ENCODE data around the gene MAST2. TPM values are rescaled to one million over a fixed set of nuclear protein-coding genes. Genes with fewer than 3 reads are reported as not detected.

MAST2 gene
- 10 to 100 TPM; 68.4 to 85.3 (median 72.3) TPM for total RNA-seq
- 46.1 TPM for polyA plus RNA-seq
- long read RNA-seq, donor 1, partial matches to known transcripts: 79 of 96 reads
- long read RNA-seq, donor 1, other reads (novel, unspliced or antisense): 17 of 96 reads
- long read RNA-seq, donor 2, partial matches to known transcripts: 40 of 45 reads
- long read RNA-seq, donor 2, other reads (novel, unspliced or antisense): 5 of 45 reads
- long read RNA-seq, donor 3, partial matches to known transcripts: 86 of 100 reads
- long read RNA-seq, donor 3, other reads (novel, unspliced or antisense): 14 of 100 reads
- long read RNA-seq, donor 4, partial matches to known transcripts: 34 of 42 reads
- long read RNA-seq, donor 4, other reads (novel, unspliced or antisense): 8 of 42 reads

- WGBS: under 1% methylated on average over 56 of the region's 58 CpGs
- intact Hi-C loops (cut with DNase I): no loop called here
- H3K4me3 ChIP-seq (ENCODE audit: low read length): peak within 1 kb of the TSS; percentile 91
- DNase-seq (peak; percentile 93 to 97 (median 96)), ATAC-seq (peak; percentile 98 to 99)
- H3K4me1 ChIP-seq (ENCODE audit: control insufficient read depth, insufficient read depth, low read length): peaks cover 4% of the 10 kb centered on the region
- H3K27me3 ChIP-seq (ENCODE audit: control insufficient read depth, insufficient read depth): no peaks in the 10 kb centered on the region
- no peaks in the 10 kb centered on the region for H3K9me3 ChIP-seq (ENCODE audit: control insufficient read depth, low read length)
- peak within 1 kb of the TSS; percentile 73 for H3K27ac ChIP-seq (ENCODE audit: low read length)
Measured at GRCh38 chr1:45803299-45803780, at the start of gene MAST2. TSS of gene MAST2 (plus strand) at chr1:45803612. CDS start at chr1:45803896, 284 bp downstream.

GRCh38 chr1:45755697-45756096 lies 47.7 kb upstream of the MAST2 start:
- Histone ChIP-seq H3K27ac (ENCODE audit: low read length) (no peak overlapping the region), H3K27me3 (ENCODE audit: control insufficient read depth, insufficient read depth) (no peaks in the 10 kb centered on the region), H3K9me3 (ENCODE audit: control insufficient read depth, low read length) (no peaks in the 10 kb centered on the region), H3K4me3 (ENCODE audit: low read length) (no peak overlapping the region), H3K4me1 (ENCODE audit: control insufficient read depth, insufficient read depth, low read length) (no peaks in the 10 kb centered on the region)
- WGBS: 75% methylated on average over 5 of the region's 5 CpGs
- ATAC-seq: no peak
- intact Hi-C loops (cut with DNase I): no loop called here
- no peak for DNase-seq

DNA sequence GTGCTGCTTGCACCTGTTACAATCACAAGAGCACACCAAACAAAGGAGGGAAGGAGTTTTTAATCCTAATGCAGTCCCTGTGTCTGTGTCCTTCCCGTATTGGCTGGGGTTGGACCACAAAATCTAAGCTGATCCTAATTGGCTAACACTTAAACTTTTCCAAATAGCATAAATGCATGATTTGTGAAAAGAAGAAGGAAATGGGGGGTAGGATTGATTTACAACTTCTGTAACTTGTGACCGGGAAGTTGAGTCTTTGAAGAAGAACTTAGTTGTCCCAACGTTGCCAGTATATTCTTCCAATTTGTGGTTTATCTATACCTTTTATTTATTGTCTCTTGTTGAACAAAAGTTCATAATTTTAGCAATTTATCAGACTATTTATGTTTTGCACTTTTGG lies 41.1 kb upstream of the MAST2 start:
- Histone ChIP-seq H3K27ac (ENCODE audit: low read length) (no peak overlapping the region), H3K9me3 (ENCODE audit: control insufficient read depth, low read length) (no peaks in the 10 kb centered on the region), H3K4me1 (ENCODE audit: control insufficient read depth, insufficient read depth, low read length) (no peaks in the 10 kb centered on the region), H3K27me3 (ENCODE audit: control insufficient read depth, insufficient read depth) (no peaks in the 10 kb centered on the region), H3K4me3 (ENCODE audit: low read length) (no peak overlapping the region)
- no peak for DNase-seq
- WGBS: 65% methylated on average over 3 of the region's 3 CpGs
- intact Hi-C loops (cut with DNase I): no loop called here
- ATAC-seq: no peak

- intact Hi-C loops (cut with DNase I): no loop called here
- no peaks in the 10 kb centered on the region for H3K4me1 ChIP-seq (ENCODE audit: control insufficient read depth, insufficient read depth, low read length)
- no peak for ATAC-seq
- no peak overlapping the region for H3K27ac ChIP-seq (ENCODE audit: low read length)
- no peaks in the 10 kb centered on the region for H3K9me3 ChIP-seq (ENCODE audit: control insufficient read depth, low read length)
- 84% methylated on average over 13 of the region's 13 CpGs for WGBS
- DNase-seq: no peak
- H3K27me3 ChIP-seq (ENCODE audit: control insufficient read depth, insufficient read depth): no peaks in the 10 kb centered on the region
- H3K4me3 ChIP-seq (ENCODE audit: low read length): no peak overlapping the region
Measured at GRCh38 chr1:45765999-45766792, 37.2 kb upstream of the MAST2 start.

GRCh38 chr1:45767035-45767434 lies 36.4 kb upstream of the MAST2 start:
- no peak for DNase-seq
- Histone ChIP-seq H3K9me3 (ENCODE audit: control insufficient read depth, low read length) (no peaks in the 10 kb centered on the region), H3K4me1 (ENCODE audit: control insufficient read depth, insufficient read depth, low read length) (no peaks in the 10 kb centered on the region), H3K27ac (ENCODE audit: low read length) (no peak overlapping the region), H3K27me3 (ENCODE audit: control insufficient read depth, insufficient read depth) (no peaks in the 10 kb centered on the region), H3K4me3 (ENCODE audit: low read length) (no peak overlapping the region)
- intact Hi-C loops (cut with DNase I): no loop called here
- no peak for ATAC-seq
- 57% methylated on average over 6 of the region's 6 CpGs for WGBS

DNA sequence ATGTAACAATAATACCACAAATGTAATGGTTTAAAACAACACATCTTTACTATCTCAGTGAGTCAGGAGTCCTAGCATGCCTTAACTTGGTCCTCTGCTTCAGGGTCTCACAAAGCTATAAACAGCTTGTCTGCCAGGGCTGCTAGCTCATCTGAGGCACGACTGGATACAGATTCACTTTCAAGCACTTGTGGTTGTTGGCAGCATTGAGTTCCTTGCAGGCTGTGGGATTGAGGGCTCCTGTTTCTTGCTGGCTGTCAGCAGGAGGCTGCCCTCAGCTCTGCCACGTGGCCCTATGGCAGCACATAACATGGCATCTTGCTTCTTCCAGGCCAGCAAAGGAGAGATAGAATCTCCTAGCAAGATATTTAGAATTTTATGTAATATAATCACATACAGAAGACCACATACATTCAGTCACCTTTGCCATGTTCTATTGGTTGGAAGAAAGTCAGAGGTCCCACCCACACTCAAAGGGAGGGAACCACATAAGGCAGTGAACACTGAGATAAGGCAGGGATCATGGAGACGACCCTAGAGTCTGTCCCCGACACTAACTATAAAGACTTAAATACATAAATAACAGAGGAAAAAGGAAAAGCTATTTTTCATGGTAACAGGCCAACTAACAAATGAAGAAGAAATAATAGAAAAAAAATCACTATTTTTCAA lies 34.0 kb upstream of the MAST2 start:
- Histone ChIP-seq H3K4me3 (ENCODE audit: low read length) (no peak overlapping the region), H3K4me1 (ENCODE audit: control insufficient read depth, insufficient read depth, low read length) (no peaks in the 10 kb centered on the region), H3K9me3 (ENCODE audit: control insufficient read depth, low read length) (no peaks in the 10 kb centered on the region), H3K27me3 (ENCODE audit: control insufficient read depth, insufficient read depth) (no peaks in the 10 kb centered on the region), H3K27ac (ENCODE audit: low read length) (no peak overlapping the region)
- ATAC-seq (no peak), DNase-seq (no peak)
- intact Hi-C loops (cut with DNase I): no loop called here
- 42% methylated on average over 4 of the region's 4 CpGs for WGBS

DNA sequence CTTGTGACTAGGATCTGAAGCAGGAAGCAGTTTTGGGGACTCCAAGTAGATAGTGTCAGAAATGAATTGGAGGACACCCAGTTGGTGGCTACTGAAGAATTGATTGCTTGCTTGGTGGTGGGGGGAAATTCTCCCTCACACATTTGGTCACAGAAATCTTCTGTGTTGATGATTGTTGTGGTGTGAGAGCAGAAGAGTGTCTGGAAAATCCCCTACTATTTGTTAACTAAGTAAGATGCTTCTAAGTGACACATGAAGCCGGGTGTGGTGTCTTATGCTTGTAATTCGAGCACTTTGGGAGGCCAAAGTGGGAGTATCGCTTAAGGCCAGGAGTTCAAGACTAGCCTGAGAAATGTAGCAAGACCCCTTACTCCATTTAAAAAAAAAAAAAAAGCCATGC lies 30.4 kb upstream of the MAST2 start:
- no peak for ATAC-seq
- intact Hi-C loops (cut with DNase I): no loop called here
- DNase-seq: no peak
- Histone ChIP-seq H3K4me1 (ENCODE audit: control insufficient read depth, insufficient read depth, low read length) (no peaks in the 10 kb centered on the region), H3K27me3 (ENCODE audit: control insufficient read depth, insufficient read depth) (no peaks in the 10 kb centered on the region), H3K27ac (ENCODE audit: low read length) (no peak overlapping the region), H3K4me3 (ENCODE audit: low read length) (no peak overlapping the region), H3K9me3 (ENCODE audit: control insufficient read depth, low read length) (no peaks in the 10 kb centered on the region)
- WGBS: 76% methylated on average over 3 of the region's 3 CpGs

- intact Hi-C loops (cut with DNase I): no loop called here
- ATAC-seq (no peak), DNase-seq (no peak)
- Histone ChIP-seq H3K9me3 (ENCODE audit: control insufficient read depth, low read length) (no peaks in the 10 kb centered on the region), H3K4me1 (ENCODE audit: control insufficient read depth, insufficient read depth, low read length) (no peaks in the 10 kb centered on the region), H3K27ac (ENCODE audit: low read length) (no peak overlapping the region), H3K27me3 (ENCODE audit: control insufficient read depth, insufficient read depth) (no peaks in the 10 kb centered on the region), H3K4me3 (ENCODE audit: low read length) (no peak overlapping the region)
- WGBS: 79% methylated on average over 3 of the region's 3 CpGs
Measured at GRCh38 chr1:45775794-45776193, 27.6 kb upstream of the MAST2 start.

DNA sequence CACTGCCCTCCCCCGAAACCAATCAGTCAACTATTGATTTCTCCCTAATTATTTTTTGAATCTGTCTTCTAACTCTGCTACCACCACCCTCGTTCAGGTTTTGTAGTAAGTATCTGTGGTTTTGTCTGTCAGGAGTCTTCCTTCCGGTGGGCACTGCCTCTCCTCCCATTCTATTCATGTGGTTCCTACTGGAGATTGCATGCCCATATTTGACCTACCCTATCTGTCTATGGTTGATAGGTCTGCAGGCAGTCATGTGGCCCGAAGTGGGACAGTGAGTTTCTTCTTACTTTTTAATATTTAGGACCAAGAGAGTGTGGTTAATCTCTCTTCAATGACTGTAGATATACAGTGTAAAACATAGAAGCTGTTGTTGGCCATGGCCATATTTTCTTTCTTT lies 17.8 kb upstream of the MAST2 start:
- Histone ChIP-seq H3K27ac (ENCODE audit: low read length) (no peak overlapping the region), H3K4me1 (ENCODE audit: control insufficient read depth, insufficient read depth, low read length) (no peaks in the 10 kb centered on the region), H3K4me3 (ENCODE audit: low read length) (no peak overlapping the region), H3K9me3 (ENCODE audit: control insufficient read depth, low read length) (no peaks in the 10 kb centered on the region), H3K27me3 (ENCODE audit: control insufficient read depth, insufficient read depth) (no peaks in the 10 kb centered on the region)
- DNase-seq: no peak
- 74% methylated on average over 4 of the region's 4 CpGs for WGBS
- ATAC-seq: no peak
- intact Hi-C loops (cut with DNase I): no loop called here

GRCh38 chr1:45787905-45788304 lies 15.5 kb upstream of the MAST2 start:
- 70% methylated on average over 4 of the region's 4 CpGs for WGBS
- H3K4me3 ChIP-seq (ENCODE audit: low read length): no peak overlapping the region
- H3K27me3 ChIP-seq (ENCODE audit: control insufficient read depth, insufficient read depth): no peaks in the 10 kb centered on the region
- ATAC-seq: no peak
- intact Hi-C loops (cut with DNase I): no loop called here
- H3K27ac ChIP-seq (ENCODE audit: low read length): no peak overlapping the region
- H3K9me3 ChIP-seq (ENCODE audit: control insufficient read depth, low read length): no peaks in the 10 kb centered on the region
- no peaks in the 10 kb centered on the region for H3K4me1 ChIP-seq (ENCODE audit: control insufficient read depth, insufficient read depth, low read length)
- no peak for DNase-seq

GRCh38 chr1:45789601-45790000 lies 13.8 kb upstream of the MAST2 start:
- H3K9me3 ChIP-seq (ENCODE audit: control insufficient read depth, low read length): no peaks in the 10 kb centered on the region
- H3K4me1 ChIP-seq (ENCODE audit: control insufficient read depth, insufficient read depth, low read length): no peaks in the 10 kb centered on the region
- no peak for DNase-seq
- 84% methylated on average over 2 of the region's 2 CpGs for WGBS
- no peak for ATAC-seq
- H3K4me3 ChIP-seq (ENCODE audit: low read length): no peak overlapping the region
- intact Hi-C loops (cut with DNase I): no loop called here
- H3K27me3 ChIP-seq (ENCODE audit: control insufficient read depth, insufficient read depth): no peaks in the 10 kb centered on the region
- H3K27ac ChIP-seq (ENCODE audit: low read length): no peak overlapping the region
